SK-MEL-5 (cell line): Measurements from ENCODE around the gene ZNF512B. TPM values are rescaled to one million over a fixed set of nuclear protein-coding genes. Genes with fewer than 3 reads are reported as not detected.
"Not testable (repeated sequence)": the region's sequence is repeated elsewhere in the genome, so short reads cannot be mapped to it uniquely, and the experiment has no call there.

Source experiments
- DNase-seq: peaks from one replicate; pipeline ENCODE4 v3.0.0-alpha.2; 2016; ENCODE audit warnings: low read depth, low spot score
- in situ Hi-C: cut with HindIII; loops from 2 replicates; pipeline ENCODE4 v1.10.0; 2016; ENCODE audit warnings: low sequenced_read_pairs, high pct_unique_total_duplicates, low pct_unique_long_range_greater_than_20kb
- total RNA-seq: library from RNA; depleted of rRNA; stranded (reverse); fragments of >200 nt; shearing (Covaris generic); gene quantifications from 2 replicates; pipeline ENCODE4 v1.2.3, GENCODE V29; 2014

The ZNF512B gene
- total RNA-seq, 1 experiment from 2014 or later, result 8.9 TPM

GRCh38 chr20:63967330-63968135, 2.2 kb downstream of the ZNF512B start:
- in situ Hi-C loops, result no loop called here
- no peak for DNase-seq

DNA sequence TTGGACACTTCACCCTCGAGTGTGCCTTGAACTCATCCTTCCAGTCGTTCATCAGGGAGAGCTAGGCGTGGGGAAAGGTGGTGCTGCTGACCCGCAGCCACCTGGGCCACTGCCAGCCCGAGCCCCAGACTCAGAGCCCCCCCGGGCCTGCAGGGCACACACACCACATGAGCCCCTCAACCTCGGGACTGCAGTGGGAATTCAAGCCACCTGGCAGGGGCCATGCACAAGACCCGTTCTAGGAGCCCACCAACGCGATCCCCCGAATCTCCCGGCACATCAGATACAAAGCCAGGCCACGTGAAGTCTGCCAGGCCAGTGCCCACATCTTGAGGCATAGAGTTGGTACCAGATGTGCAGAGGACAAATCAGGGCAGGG, 2.8 kb downstream of the ZNF512B start:
- in situ Hi-C loops, result no loop called here
- DNase-seq, result no peak

GRCh38 chr20:63966172-63966943, 3.4 kb downstream of the ZNF512B start:
- in situ Hi-C loops, result no loop called here
- DNase-seq, result no peak

- DNase-seq, result no peak
- in situ Hi-C loops, result no loop called here
Observed at GRCh38 chr20:63964412-63964811, 5.3 kb downstream of the ZNF512B start.

GRCh38 chr20:63963784-63964301, 5.9 kb downstream of the ZNF512B start:
- no peak for DNase-seq

GRCh38 chr20:63963348-63963741, 6.4 kb downstream of the ZNF512B start:
- in situ Hi-C loops, result no loop called here
- DNase-seq, result no peak

More at GRCh38 chr20:63963784-63964301, 5.9 kb downstream of the ZNF512B start:
- in situ Hi-C loops, result no loop called here

DNA sequence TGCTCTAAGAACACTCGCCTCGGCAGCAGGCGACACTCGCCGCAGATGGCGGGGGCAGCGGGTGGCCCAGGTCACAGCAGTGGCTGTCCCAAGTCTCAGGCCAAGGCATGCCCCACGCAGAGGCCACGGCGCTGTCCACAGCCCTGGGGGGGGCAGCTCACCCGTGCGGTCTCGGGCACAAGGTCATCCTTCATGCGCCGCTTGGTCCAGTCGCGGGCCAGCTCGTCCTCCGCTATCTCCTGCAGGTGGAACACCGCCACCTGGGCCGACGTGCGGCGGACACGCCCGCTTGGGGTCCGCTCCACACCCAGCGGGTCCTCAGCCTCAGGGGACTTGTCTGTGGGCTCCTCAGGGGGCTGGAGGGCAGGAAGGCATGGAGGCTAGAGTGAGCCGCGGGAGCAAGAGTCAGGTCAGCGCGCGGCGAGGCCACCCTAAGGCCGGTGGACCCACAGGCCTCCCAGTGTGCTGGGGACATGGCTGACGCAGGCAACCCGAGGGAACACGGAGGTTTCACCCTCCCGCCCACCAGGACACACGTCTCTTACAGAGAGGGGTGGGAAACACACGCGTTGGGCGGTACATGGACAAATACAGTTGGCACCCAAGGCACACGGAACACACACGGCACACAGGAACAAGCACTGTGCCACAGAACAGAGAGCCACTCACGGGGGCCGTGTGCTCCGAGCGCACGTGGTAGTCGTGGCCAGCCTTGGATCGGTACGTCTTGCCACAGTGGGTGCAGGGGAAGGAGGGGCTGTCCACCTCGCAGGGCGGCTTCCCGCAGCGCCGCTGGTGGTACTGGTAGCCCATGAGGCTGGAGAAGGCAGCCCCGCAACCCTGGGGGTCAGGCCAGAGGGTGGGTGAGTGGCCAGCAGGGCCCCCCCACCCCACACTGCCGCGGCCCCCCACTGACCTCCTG, 7.0 kb downstream of the ZNF512B start:
- DNase-seq, result no peak
- in situ Hi-C loops, result no loop called here

GRCh38 chr20:63961664-63962425, 7.9 kb downstream of the ZNF512B start:
- no peak for DNase-seq
- in situ Hi-C loops, result no loop called here

DNA sequence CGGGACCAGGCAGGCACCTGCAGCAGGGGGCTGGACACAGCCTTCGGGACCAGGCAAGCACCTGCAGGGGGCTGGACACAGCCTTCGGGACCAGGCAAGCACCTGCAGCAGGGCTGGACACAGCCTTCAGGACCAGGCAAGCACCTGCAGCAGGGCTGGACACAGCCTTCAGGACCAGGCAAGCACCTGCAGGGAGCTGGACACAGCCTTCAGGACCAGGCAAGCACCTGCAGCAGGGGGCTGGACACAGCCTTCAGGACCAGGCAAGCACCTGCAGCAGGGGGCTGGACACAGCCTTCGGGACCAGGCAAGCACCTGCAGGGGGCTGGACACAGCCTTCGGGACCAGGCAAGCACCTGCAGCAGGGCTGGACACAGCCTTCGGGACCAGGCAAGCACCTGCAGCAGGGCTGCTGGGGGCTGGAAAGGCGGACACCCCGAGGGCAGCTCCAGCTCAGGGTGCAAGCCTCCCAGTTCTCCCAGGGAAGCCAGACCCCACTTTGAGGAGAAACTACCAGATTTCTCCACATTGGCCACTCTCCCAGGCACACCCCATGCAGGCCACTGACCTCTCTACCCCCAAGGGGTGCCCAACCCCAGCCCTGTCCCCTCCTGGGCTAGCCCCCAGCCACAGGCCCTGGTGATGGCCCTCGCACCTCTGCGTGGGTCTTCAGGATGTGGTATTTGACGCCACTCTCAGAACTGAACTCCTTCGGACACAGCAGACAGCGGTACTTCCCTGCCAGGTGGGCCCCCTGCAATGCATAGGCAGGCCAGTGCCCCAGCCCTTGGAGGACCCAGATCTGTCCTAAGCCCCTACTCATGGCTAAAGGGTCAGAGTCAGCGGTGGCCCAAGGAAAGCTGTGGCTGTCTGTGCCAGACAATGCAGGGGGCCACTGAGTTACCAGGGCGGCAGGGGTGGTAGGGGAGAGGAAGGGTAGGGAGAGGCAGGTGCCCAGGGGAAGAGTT, 8.8 kb downstream of the ZNF512B start:
- DNase-seq, in situ Hi-C loops: not testable (repeated sequence)

- no peak for DNase-seq
- in situ Hi-C loops, result no loop called here
Observed at GRCh38 chr20:63959699-63960075, 10.0 kb downstream of the ZNF512B start.

DNA sequence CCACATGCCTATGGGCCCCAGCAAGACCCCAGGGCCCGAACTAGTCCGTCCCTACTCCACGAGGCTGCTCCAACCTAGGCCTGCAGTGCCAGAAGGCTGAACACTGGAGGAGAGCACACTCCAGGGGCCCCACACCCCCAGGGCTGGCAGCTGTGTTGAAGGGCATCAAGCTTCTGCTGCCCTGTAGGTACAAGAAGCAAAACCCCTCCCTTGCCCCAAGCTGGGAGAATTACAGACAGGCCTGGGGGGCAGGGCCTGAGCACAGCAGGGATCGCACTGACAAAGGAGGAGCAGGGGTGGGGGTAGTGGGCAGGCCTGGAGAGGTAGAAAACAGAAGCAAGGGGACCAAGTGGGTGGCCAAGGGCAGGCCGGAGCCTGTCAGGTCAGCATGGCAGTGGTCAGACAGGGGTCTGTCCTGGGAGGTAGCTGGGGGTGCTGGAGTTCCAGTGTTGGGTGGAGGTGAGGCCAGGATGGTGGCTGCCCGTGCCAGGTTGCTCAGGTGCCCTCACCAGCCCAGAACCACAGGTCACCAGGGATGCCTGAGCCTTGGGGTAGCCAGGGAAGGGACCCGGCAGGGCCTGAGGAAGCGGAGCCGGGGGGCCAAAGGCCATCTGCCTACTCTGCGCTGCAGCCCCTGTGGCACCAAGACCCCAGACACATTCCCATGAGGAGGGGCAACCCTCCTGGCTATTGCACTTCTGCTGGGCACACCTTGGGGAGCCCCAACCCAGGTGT, 10.6 kb downstream of the ZNF512B start:
- in situ Hi-C loops, result no loop called here

GRCh38 chr20:63958471-63958870, 11.3 kb downstream of the ZNF512B start:
- in situ Hi-C loops, result no loop called here
- DNase-seq, result no peak

More for the DNA sequence above, 10.6 kb downstream of the ZNF512B start:
- DNase-seq, result no peak

- no peak for DNase-seq
- in situ Hi-C loops, result no loop called here
Observed at GRCh38 chr20:63957690-63958441, 11.9 kb downstream of the ZNF512B start.

GRCh38 chr20:63957004-63957689, 12.6 kb downstream of the ZNF512B start:
- in situ Hi-C loops, result no loop called here
- DNase-seq, result peak; percentile 85
